HG03280 (cell line): Measurements from ENCODE around the gene ZNF740.
"Not testable (repeated sequence)": the region's sequence is repeated elsewhere in the genome, so short reads cannot be mapped to it uniquely, and the experiment has no call there.

Experiments used
- ATAC-seq: cut with Tn5 transposase; IDR thresholded peaks from one replicate; pipeline ENCODE4 v1.9.1; 2021; ENCODE audit warnings: mild to moderate bottlenecking, moderate library complexity; ENCODE audit not compliant: unreplicated experiment

ZNF740 gene

GRCh38 chr12:53172352-53172751, 8.2 kb upstream of the ZNF740 start:
- no peak for ATAC-seq

DNA sequence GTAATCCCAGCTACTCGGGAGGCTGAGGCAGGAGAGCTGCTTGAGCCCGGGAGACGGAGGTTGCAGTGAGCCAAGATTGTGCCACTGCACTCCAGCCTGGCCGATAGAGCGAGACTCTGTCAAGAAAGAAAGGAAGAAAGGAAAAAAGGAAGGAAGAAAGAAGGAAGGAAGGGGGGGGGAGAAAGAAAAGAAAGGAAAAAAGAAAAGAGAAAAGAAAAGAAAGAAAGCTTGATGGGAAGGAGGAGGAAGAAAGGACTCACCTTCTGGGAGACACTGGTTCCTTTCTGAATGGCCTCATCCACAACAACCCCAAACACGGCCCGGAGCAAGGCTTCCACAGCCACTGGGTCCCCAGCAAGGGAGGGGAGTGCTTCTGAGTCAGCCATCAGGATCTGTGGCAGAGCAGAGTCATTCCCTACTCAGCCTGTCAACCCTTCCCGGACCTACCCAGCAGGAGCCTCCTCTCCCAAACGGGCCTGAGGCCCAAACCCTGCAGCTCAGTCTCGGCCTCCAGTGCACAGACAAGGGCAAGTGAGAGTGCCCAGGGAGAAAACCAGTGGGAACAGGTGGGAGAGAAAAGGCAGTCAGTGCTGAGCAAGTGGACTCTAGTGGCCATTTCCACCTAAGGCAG, 7.3 kb upstream of the ZNF740 start:
- no peak for ATAC-seq

GRCh38 chr12:53174881-53175491, 5.5 kb upstream of the ZNF740 start:
- no peak for ATAC-seq

DNA sequence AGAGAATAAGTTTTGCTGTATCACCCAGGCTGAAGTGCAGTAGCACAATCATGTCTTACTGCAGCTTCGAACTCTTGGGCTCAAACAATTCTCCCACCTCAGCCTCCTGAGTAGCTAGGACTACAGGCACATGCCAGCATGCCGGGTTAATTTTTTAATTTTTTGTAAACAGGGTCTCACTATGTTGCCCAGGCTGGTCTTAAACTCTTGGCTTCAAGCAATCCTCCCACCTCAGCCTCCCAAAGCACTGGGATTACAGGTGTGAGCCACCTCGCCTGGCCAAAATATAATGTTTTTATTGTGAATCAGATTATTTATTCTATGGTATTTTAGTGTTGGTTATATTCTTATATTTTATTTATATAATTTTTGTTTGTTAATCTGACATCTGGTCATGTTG, 3.8 kb upstream of the ZNF740 start:
- ATAC-seq = no peak

- not testable (repeated sequence) for ATAC-seq
These were observed 3.1 kb upstream of the ZNF740 start for GRCh38 chr12:53177447-53177846.

GRCh38 chr12:53178803-53179202, 1.7 kb upstream of the ZNF740 start:
- not testable (repeated sequence) for ATAC-seq

GRCh38 chr12:53179687-53180219, 769 bp upstream of the ZNF740 start:
- peak; percentile 11 for ATAC-seq

GRCh38 chr12:53180931-53181645, 566 bp downstream of the ZNF740 start:
- peak; percentile 52 for ATAC-seq

- ATAC-seq = no peak
These were observed 1.4 kb downstream of the ZNF740 start for GRCh38 chr12:53181935-53182334.

- no peak for ATAC-seq
These were observed 2.4 kb downstream of the ZNF740 start for GRCh38 chr12:53182903-53183302.

DNA sequence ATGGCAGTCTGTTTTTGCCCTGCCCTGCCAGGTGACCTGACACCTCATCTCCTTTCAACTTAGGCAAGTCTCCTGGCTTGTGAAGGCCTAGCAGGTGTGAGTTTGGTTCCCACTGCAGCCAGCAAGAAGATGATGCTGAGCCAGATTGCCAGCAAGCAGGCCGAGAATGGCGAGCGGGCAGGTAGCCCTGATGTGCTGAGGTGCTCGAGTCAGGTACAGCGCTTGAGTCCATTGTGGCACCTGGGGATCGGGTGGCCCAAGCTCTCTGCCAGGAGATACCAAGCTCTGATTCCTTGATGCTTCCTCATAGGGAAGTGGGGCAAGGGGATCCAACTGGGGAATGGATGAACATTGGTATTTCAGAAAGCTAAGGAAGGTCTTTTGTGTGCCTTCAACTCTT, 4.3 kb downstream of the ZNF740 start:
- ATAC-seq = no peak

DNA sequence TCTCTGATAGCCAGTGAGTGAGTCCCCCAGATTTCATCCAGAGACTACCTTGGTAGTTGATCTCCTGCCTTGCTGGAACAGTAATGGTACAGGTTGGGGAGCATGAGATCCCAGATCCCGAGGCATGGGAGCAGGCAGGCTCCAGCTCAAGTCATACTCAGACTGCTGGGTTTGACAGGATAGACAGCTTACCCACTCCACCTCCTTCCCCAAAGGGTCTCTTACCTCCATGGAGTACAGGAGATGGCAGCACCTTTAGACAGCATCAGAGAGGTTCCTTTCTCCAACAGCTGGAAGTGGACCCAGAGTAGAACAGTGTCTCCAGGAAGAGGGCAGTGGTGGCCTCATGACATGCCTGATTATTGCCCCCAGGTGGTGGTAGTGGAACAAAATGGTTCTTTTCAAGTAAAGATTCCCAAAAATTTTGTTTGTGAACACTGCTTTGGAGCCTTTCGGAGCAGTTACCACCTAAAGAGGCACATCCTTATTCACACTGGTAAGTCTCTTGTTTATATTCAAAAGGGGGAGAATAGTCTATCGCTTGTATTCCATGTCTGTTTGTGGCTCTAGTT, 5.1 kb downstream of the ZNF740 start:
- no peak for ATAC-seq

- ATAC-seq = no peak
These were observed 6.2 kb downstream of the ZNF740 start for GRCh38 chr12:53186745-53187144.

GRCh38 chr12:53187145-53187899, 6.8 kb downstream of the ZNF740 start:
- ATAC-seq = no peak

DNA sequence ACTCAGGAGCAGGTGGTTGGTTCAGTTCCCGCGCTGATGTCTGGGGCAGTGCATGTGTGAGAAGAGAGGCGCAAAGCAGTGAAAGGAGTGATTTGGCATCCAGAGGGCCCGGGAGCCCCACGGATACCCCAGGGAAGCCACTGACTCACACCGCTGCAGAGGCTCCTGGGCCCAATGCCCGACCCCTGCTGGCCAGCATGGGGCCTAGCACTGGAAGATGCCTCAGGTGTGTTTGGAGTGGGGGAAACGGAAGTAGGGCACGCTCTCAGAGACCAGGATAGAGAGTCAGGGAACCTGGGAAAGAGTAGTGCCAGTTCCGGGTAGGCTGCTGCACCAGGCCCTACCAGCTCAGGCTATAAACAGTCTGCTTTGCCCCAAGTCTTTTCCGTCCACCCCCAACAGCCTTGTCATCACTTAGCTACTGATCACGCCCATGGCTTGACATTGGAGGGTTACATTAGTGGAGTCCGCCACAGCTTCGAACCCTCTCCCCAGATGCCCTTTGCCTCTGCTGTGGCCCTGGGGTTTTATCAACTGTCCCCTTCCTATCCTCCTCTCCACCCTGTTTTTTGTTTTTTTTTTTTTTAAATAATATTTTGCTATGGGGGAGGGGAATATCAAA, 9.7 kb downstream of the ZNF740 start:
- ATAC-seq = no peak

GRCh38 chr12:53191096-53191884, 10.8 kb downstream of the ZNF740 start:
- no peak for ATAC-seq

DNA sequence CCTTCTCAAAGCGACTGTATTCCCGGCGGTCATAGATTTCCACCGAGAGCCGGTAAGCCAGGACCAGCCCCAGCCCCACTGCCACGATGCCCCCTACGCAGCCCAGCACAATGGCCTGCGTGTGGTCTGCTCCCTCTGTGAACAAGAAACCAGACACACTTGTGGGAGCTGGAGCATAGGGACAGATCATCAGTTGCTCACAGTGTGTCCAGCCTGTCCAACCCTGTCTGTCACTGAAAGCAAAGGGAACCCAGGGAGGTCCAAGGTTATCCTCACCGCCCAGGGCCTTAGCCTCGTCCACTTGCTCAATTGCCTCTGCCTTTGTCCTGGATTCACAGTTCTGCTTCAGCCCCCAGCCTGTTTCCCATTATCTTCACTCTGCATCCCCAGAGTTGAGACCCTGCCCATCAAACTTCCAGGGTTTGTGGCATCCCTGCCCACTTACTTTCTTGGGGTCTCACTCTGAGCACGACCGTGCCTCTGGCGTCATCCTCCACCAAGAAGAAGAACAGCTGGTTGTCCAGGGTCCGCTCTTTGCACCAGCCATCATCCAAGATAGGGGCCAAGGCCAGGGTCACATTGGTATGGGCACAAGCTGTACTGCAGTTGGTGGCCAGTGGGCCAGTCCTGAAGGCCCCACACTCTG, 11.5 kb downstream of the ZNF740 start:
- no peak for ATAC-seq

- ATAC-seq = no peak
These were observed 12.1 kb downstream of the ZNF740 start for GRCh38 chr12:53192531-53193021.

DNA sequence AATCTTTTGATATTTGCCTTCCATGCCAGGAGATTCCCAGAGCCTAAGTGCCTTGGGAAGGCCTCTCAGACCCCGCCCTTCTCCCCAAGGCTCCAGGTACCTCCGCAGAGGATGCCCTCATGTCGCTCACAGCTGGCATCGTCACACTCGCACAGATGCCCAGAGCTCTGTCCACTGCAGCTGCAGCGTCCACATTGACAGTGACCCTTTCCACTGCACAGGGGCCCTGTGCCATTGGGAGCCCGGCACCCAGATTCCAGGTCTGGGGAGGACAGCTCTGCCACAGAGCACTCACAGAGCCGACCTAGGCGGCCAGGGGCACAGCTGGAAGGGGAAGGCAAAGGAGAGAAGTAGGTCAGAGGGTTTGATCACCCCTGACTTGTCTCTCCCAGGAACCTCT, 12.5 kb downstream of the ZNF740 start:
- no peak for ATAC-seq
